Middle frontal gyrus (tissue), 1 donor: Measurements from ENCODE around the gene DNAH14.

Experiments used
- DNase-seq: peaks from one replicate; pipeline ENCODE4 v3.0.0-alpha.2; 2015; ENCODE audit warnings: low spot score; ENCODE audit errors: extremely low spot score

Gene DNAH14

GRCh38 chr1:225396357-225396756, 466.9 kb downstream of the DNAH14 start:
- no peak for DNase-seq

DNA sequence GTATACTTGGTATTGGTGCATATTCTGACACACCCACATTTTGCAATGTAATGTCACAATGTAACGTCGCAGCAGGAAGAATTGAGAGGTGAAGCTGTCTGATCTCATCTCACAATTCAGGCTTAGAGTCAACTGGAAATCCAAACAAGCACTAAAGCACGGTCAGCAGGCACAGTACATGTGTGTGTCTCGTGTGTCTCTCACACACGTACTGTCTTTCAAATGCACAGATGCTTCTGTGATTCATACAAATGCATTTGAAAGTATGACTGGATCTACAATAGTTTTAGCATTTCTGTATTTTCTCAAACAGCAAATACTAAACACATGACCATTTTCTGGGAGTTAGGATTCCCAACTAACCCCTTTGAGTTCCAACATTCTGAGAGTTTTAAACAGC, 471.5 kb downstream of the DNAH14 start:
- no peak for DNase-seq

DNA sequence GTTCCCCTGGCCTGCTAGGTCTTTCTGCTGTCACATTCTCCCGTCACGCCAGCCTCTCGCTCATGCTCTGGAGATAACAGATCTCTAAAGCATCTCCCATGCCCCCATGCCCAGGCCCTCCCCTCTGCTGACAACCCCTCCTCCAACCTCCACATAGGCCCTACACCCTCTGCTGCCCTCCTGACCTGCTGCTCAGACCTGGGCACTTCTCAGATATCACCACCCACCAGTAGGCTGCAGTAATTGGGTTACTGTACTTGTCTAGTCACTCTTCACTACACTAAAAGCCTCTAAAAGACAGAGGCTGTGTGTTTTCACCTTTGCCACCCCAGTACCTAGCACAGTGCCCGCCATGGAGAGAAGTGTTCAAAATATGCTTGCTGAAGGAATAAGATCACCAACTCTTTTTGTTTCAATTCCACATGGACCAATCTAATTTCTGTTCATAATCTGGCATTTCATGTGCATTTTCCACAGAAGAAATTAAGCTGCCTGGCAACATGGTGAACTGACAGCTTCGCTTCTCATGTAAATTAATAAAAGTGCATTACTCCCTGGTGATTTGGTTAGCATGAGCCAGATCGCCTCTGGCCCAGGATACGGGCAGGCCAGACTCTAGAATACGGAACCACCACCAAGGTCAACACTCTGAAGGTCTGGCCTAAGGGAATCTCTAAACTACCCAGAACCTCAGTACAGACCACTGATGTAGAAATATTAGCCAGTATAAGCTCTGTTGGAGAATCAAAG, 477.7 kb downstream of the DNAH14 start:
- no peak for DNase-seq

GRCh38 chr1:225407755-225408154, 478.3 kb downstream of the DNAH14 start:
- DNase-seq: no peak

DNA sequence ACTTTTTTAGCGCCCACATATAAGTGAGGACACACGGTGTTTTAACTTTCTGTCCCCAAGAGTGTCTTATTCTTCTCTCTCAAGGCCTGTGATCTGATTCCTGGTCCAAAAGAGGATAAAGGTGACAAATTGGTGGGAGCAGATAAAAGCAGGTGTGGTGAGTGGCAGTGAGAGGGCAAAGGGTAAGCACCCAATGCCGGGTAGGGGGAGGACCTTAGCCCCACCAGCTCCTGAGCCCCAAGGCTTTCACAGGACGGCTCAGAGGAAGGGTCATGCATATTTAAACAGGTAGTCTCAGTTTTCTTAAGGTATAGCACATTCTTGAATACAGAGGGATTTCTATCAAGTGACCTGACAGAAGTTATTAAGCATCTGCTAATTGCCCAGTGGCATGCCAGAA, 478.8 kb downstream of the DNAH14 start:
- DNase-seq: no peak

DNA sequence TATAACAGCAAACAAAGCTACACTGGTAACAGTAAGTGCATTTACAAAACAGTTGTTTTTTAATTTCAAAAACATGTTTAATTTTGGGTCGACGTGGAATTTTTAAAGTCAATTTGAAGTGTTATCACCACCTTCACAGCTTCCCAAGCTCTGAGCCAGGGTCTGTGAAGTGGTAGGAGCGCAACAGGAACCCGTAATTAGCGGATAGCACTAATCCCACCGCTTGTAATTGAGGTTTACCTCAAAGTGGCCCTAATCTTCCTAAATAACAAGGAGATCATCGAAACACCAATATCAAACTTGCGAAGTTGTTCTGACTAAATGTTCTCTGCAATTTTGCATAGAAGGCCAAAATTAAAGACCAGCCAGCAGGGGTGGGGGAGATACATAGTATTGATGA, 479.6 kb downstream of the DNAH14 start:
- no peak for DNase-seq

- DNase-seq: no peak
Measured at GRCh38 chr1:225410036-225410435, 480.6 kb downstream of the DNAH14 start.

GRCh38 chr1:225412321-225412720, 482.8 kb downstream of the DNAH14 start:
- DNase-seq: no peak

DNA sequence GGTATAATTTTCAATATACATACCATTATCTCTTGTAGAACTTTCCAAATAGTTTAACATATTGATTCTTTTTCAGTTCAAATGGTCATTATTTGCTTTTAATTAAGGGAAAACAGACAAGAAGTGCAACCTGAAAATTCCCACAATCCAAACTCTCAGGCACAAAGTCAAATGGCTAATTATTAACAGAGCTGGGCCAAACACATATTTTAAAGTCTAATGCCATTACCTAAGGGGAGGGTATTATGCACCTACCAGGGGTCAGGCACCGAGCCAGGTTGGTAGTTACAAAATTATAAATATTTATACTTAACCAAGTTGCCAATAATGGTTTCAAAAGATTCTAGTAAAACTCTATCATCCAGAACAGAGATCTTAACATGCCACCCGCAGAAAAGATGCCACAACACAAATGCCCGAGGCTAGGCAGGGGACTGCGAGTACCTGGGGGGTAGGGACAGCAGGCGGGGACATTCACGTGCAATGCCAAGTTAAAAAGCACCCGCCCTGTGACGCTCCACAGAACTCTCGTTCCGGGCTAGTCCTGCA, 483.4 kb downstream of the DNAH14 start:
- DNase-seq: no peak

GRCh38 chr1:225413708-225414375, 484.4 kb downstream of the DNAH14 start:
- no peak for DNase-seq

- no peak for DNase-seq
Measured at GRCh38 chr1:225415307-225415706, 485.8 kb downstream of the DNAH14 start.

DNA sequence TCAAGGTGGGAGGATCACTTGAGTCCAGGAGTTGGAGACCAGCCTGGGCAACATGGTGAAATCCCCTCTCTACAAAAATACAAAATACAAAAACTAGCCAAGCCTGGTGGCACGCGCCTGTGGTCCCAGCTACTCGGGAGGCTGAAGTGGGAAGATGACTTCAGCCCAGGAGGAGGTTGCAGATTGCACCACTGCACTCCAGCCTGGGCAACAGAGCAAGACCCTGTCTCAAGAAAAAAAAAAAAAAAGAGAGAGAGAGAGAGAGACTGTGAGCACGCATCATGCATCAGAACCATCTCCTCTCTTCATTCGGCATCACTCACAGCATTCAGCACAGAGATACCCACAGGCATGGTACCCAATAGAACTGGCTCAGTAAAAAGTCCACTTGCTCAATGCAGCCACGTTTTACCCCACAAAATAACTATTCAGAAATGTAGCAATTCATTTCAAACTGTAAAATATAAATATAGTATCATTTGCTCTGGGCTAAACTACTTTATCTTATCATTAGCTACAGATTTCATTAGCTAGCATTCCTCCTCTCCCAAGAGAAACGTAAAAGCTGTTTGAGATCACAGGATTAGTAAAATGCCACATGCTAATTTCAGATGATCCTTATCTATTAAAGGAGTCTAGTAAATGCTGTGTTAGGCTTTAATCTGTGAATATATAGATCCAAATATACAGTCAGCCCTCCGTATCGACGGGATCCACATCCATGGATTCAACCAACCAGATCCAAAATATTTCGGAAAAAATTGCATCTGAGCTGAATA, 486.7 kb downstream of the DNAH14 start:
- no peak for DNase-seq

GRCh38 chr1:225418059-225418458, 488.6 kb downstream of the DNAH14 start:
- no peak for DNase-seq

- DNase-seq: no peak
Measured at GRCh38 chr1:225418598-225418997, 489.1 kb downstream of the DNAH14 start.

GRCh38 chr1:225422031-225422605, 492.6 kb downstream of the DNAH14 start:
- DNase-seq: no peak

DNA sequence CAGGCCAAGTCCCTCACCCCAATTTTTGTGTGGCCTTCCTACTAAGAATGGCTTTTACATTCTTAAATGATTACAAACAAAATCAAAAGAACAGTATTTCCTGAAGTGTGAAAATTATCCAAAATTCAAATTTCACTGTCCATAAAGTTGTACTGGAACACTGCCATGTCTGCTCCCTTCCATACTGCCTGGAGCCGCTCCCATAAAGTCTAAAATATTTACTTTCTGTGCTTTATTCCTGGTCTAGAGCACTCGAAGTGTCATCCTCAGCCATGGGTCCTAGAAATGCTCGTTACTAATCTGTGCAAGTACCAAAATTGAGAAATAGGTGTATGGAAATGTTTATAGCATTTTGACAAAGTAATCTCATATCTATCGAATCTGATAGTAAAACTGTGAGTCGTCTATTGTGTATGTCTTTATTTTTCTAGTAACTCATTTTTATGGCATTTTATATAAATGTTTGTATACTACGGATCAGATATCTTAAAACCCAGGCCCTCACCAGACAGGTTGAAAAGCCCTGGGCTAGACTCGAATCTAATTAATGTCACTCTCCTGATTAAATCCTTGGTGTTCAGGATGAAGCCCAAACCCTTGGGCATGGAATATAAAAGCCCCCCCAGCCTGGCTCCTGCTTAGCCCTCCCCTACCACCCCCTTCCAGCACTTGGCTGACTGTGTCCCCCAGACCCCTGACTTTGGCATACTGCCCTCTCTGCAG, 493.5 kb downstream of the DNAH14 start:
- DNase-seq: no peak

DNA sequence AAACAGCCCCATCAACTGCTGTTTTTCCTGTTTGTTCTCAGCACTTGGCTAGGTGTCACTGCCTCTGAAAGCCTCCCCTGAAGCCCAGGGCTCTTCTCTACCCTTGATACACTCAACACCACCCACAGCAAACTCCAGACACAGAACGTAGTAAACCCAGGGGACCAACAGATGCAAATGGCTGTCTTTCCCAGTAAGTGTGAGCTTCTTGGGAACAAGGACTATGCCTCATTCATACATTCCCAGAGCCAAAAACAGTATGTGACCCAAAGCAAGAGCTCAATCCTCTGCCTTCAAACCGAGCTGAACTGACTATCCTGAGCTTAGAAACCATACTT, 494.0 kb downstream of the DNAH14 start:
- DNase-seq: no peak

- no peak for DNase-seq
Measured at GRCh38 chr1:225424562-225425200, 495.2 kb downstream of the DNAH14 start.

- DNase-seq: no peak
Measured at GRCh38 chr1:225425201-225425786, 495.8 kb downstream of the DNAH14 start.
